Activated T-cell treated with anti-CD3 and anti-CD28 coated beads, Interleukin-2, amount 50 U/mL, for 72 hours (primary cell): ENCODE measurements around the gene PHACTR1. TPM values are rescaled to one million over a fixed set of nuclear protein-coding genes. Genes with fewer than 3 reads are reported as not detected.
A peak's percentile ranks its signal among the peaks of the same experiment; 100 is the strongest.

ENCODE experiments used
- ATAC-seq, 2 donors: fragments of 150-1000 bp; cut with Tn5 transposase; replicated peaks in 1 of 2; 2 replicates each; pipeline ENCODE4 v1.10.0; 2021; ENCODE audit warnings: moderate library complexity in 2 of 2, mild to moderate bottlenecking in 1 of 2
- DNase-seq, 2 donors: peaks; one replicate each; pipeline ENCODE4 v3.0.0; 2021 to 2022; ENCODE audit warnings: mixed read lengths in 1 of 2
- H3K27ac Mint-ChIP-seq: one replicate; pipeline ENCODE4 v1.8.0; 2022; ENCODE audit warnings: mild to moderate bottlenecking, moderate library complexity, mixed read lengths
- H3K27me3 Mint-ChIP-seq: one replicate; pipeline ENCODE4 v1.8.0; 2022; ENCODE audit warnings: low read depth, mixed read lengths
- H3K36me3 Mint-ChIP-seq, 2 donors: one replicate each; pipeline ENCODE4 v1.8.0; 2022; ENCODE audit warnings: mixed read lengths in 2 of 2, mild to moderate bottlenecking in 1 of 2; ENCODE audit not compliant: insufficient read depth in 2 of 2
- H3K4me1 Mint-ChIP-seq: one replicate; pipeline ENCODE4 v1.8.0; 2022; ENCODE audit warnings: low read depth, mixed read lengths
- H3K4me3 Mint-ChIP-seq, 2 donors: one replicate each; pipeline ENCODE4 v1.8.0; 2022; ENCODE audit warnings: mild to moderate bottlenecking in 2 of 2, mixed read lengths in 2 of 2, moderate library complexity in 2 of 2
- H3K9me3 Mint-ChIP-seq, 2 donors: one replicate each; pipeline ENCODE4 v1.8.0; 2022; ENCODE audit warnings: mixed read lengths in 2 of 2
- total RNA-seq, 2 donors: library from RNA; stranded (reverse); gene quantifications; one replicate each; pipeline ENCODE4 v1.2.3, GENCODE V29; 2022

Gene PHACTR1
- total RNA-seq, 2 donors from 2014 or later: 0.05 to 0.16 TPM

GRCh38 chr6:13220266-13220665 is 503.7 kb downstream of the PHACTR1 start:
- no peak overlapping the region for H3K27ac Mint-ChIP-seq
- DNase-seq: no peak
- no peak for ATAC-seq
- no peak overlapping the region for H3K4me3 Mint-ChIP-seq
- H3K4me1 Mint-ChIP-seq: no peaks in the 10 kb centered on the region
- no peaks in the 10 kb centered on the region for H3K36me3 Mint-ChIP-seq
- no peaks in the 10 kb centered on the region for H3K27me3 Mint-ChIP-seq
- no peaks in the 10 kb centered on the region for H3K9me3 Mint-ChIP-seq

- H3K4me1 Mint-ChIP-seq: no peaks in the 10 kb centered on the region
- ATAC-seq (no peak), DNase-seq (no peak)
- no peaks in the 10 kb centered on the region for H3K36me3 Mint-ChIP-seq
- H3K9me3 Mint-ChIP-seq: no peaks in the 10 kb centered on the region
- H3K27ac Mint-ChIP-seq: no peak overlapping the region
- H3K4me3 Mint-ChIP-seq: no peak overlapping the region
- H3K27me3 Mint-ChIP-seq: no peaks in the 10 kb centered on the region
Measured at GRCh38 chr6:13222048-13222447, 505.5 kb downstream of the PHACTR1 start.

- no peaks in the 10 kb centered on the region for H3K9me3 Mint-ChIP-seq
- no peak overlapping the region for H3K27ac Mint-ChIP-seq
- H3K4me3 Mint-ChIP-seq: no peak overlapping the region
- peaks cover 0 to 4% of the 10 kb centered on the region in 2 donors for H3K36me3 Mint-ChIP-seq
- no peak for ATAC-seq
- H3K4me1 Mint-ChIP-seq: peaks cover 14% of the 10 kb centered on the region
- no peak for DNase-seq
- no peaks in the 10 kb centered on the region for H3K27me3 Mint-ChIP-seq
Measured at GRCh38 chr6:13226071-13226470, 509.5 kb downstream of the PHACTR1 start.

- no peak overlapping the region for H3K27ac Mint-ChIP-seq
- ATAC-seq: no peak
- H3K4me1 Mint-ChIP-seq: peaks cover 14% of the 10 kb centered on the region
- H3K27me3 Mint-ChIP-seq: peaks cover 4% of the 10 kb centered on the region
- DNase-seq: no peak
- peaks cover 0 to 4% of the 10 kb centered on the region in 2 donors for H3K36me3 Mint-ChIP-seq
- peak overlapping the region in 1 of 2 donors; percentile 74 for H3K4me3 Mint-ChIP-seq
- H3K9me3 Mint-ChIP-seq: no peaks in the 10 kb centered on the region
Measured at GRCh38 chr6:13228264-13229204, 512.0 kb downstream of the PHACTR1 start.

DNA sequence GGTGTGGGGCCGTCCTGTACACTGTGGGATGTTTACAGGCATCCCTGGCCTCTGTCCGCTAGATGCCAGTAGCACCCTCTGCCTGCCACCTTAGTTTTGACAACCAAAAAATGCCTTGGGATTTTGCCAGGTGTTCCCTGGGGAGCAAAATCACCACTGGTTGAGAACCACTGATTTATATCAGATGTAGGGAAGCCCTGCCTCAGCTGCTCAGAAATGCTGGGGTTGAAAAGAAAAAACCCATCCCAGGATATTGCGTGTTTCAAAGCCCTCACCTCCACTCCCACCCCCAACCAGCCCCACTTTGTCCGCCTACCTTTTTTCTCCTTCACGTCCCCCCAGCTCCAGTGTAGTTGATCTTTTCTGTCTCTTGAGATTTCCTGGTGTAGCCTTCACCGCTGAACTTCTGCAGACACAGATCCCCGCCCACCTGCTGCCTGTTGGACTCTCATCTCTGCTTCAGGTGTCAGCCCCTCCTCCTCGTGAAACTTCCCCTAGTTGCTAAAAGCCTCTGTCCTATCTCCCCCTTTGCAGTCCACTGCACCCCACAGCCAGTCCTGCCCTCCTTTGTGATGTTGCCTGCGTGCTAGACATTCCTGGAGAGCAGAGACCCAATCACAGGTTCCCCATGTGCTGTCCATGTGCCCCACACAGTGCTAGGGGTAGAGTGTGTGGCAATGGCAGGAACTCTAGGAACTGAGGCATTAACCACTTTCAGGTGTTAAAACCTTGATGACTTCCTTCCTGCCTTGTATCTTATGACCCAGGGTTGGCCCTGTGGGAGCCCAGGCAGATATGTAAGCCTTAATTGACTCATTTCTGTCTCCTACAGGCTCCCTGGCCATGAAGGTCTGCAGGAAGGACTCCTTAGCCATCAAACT is 512.9 kb downstream of the PHACTR1 start:
- H3K4me3 Mint-ChIP-seq: peak overlapping the region; percentile 44 to 74
- peaks cover 0 to 4% of the 10 kb centered on the region in 2 donors for H3K36me3 Mint-ChIP-seq
- peak; percentile 12 for DNase-seq
- no peaks in the 10 kb centered on the region for H3K9me3 Mint-ChIP-seq
- peaks cover 14% of the 10 kb centered on the region for H3K4me1 Mint-ChIP-seq
- peak; percentile 89 to 94 for ATAC-seq
- H3K27me3 Mint-ChIP-seq: peaks cover 7% of the 10 kb centered on the region
- no peak overlapping the region for H3K27ac Mint-ChIP-seq

GRCh38 chr6:13233106-13233505 is 516.5 kb downstream of the PHACTR1 start:
- Mint-ChIP-seq H3K4me1 (peaks cover 14% of the 10 kb centered on the region), H3K27ac (no peak overlapping the region), H3K9me3 (no peaks in the 10 kb centered on the region), H3K36me3 (peaks cover 0 to 4% of the 10 kb centered on the region in 2 donors), H3K4me3 (no peak overlapping the region), H3K27me3 (peaks cover 7% of the 10 kb centered on the region)
- ATAC-seq (no peak), DNase-seq (no peak)

- H3K9me3 Mint-ChIP-seq: no peaks in the 10 kb centered on the region
- ATAC-seq: no peak
- H3K36me3 Mint-ChIP-seq: peaks cover 0 to 4% of the 10 kb centered on the region in 2 donors
- no peak for DNase-seq
- peaks cover 11% of the 10 kb centered on the region for H3K4me1 Mint-ChIP-seq
- no peak overlapping the region for H3K27ac Mint-ChIP-seq
- peaks cover 7% of the 10 kb centered on the region for H3K27me3 Mint-ChIP-seq
- H3K4me3 Mint-ChIP-seq: no peak overlapping the region
Measured at GRCh38 chr6:13234130-13234529, 517.6 kb downstream of the PHACTR1 start.

- no peak for ATAC-seq
- no peak overlapping the region for H3K27ac Mint-ChIP-seq
- no peak overlapping the region for H3K4me3 Mint-ChIP-seq
- H3K36me3 Mint-ChIP-seq: peaks cover 0 to 3% of the 10 kb centered on the region in 2 donors
- H3K27me3 Mint-ChIP-seq: peaks cover 7% of the 10 kb centered on the region
- H3K9me3 Mint-ChIP-seq: no peaks in the 10 kb centered on the region
- H3K4me1 Mint-ChIP-seq: no peaks in the 10 kb centered on the region
- DNase-seq: no peak
Measured at GRCh38 chr6:13235339-13235738, 518.8 kb downstream of the PHACTR1 start.

- H3K4me1 Mint-ChIP-seq: no peaks in the 10 kb centered on the region
- no peak overlapping the region for H3K4me3 Mint-ChIP-seq
- no peaks in the 10 kb centered on the region for H3K9me3 Mint-ChIP-seq
- ATAC-seq: no peak
- peaks cover 13% of the 10 kb centered on the region for H3K27me3 Mint-ChIP-seq
- H3K36me3 Mint-ChIP-seq: no peaks in the 10 kb centered on the region
- no peak overlapping the region for H3K27ac Mint-ChIP-seq
- no peak for DNase-seq
Measured at GRCh38 chr6:13237318-13237717, 520.8 kb downstream of the PHACTR1 start.

- no peaks in the 10 kb centered on the region for H3K9me3 Mint-ChIP-seq
- H3K27me3 Mint-ChIP-seq: peaks cover 15% of the 10 kb centered on the region
- no peak overlapping the region for H3K4me3 Mint-ChIP-seq
- H3K27ac Mint-ChIP-seq: no peak overlapping the region
- DNase-seq: no peak
- no peaks in the 10 kb centered on the region for H3K36me3 Mint-ChIP-seq
- H3K4me1 Mint-ChIP-seq: peaks cover 3% of the 10 kb centered on the region
- ATAC-seq: no peak
Measured at GRCh38 chr6:13238017-13238416, 521.5 kb downstream of the PHACTR1 start.

- peaks cover 0 to 2% of the 10 kb centered on the region in 2 donors for H3K9me3 Mint-ChIP-seq
- H3K4me1 Mint-ChIP-seq: peaks cover 5% of the 10 kb centered on the region
- no peak for DNase-seq
- H3K36me3 Mint-ChIP-seq: peaks cover 0 to under 1% of the 10 kb centered on the region in 2 donors
- ATAC-seq: no peak
- no peak overlapping the region for H3K4me3 Mint-ChIP-seq
- H3K27me3 Mint-ChIP-seq: peaks cover 9% of the 10 kb centered on the region
- H3K27ac Mint-ChIP-seq: no peak overlapping the region
Measured at GRCh38 chr6:13238640-13239216, 522.2 kb downstream of the PHACTR1 start.

DNA sequence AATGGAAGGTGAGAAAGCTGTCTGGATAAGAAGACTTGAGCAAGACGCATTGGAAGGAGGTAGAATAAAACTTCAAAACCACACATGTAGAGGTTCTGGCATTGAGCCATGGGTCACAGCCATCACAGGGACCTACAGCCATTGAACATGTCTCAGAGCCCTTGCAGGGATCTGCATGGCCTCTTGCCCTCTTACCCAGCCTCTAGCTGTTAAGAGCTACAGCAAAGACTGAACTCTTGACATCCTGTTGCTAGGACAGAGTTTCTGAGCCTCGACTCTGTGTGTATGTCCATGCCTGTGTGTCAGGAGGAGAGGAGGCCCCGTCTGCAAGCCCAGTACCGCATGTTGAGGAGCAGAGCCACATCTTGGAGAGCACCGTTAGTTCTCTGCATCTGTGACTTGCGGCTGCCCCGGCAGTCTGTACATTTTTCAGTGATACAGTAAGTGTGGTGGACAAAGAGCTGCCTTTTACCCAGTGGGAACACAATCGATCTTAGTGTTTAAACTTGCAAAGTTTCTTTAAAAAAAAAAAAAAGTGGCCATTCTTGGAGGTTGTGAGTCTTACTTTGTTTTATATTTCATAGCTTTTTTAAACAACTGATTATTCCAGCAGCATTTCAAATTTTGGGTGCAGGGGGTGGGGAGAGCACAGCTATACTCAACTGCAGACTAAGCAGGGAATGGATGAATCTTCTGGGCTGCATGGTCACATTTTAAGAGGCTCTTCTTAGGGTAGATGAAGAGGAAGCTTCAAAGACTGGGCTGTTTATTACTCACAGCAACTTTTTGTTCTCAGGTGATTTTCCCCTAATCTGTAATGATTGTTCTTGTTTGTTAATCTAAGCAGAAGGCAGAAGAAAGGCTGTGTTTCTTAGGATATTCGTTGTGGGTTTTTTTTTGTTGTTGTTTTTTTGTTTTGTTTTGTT is 523.2 kb downstream of the PHACTR1 start:
- Mint-ChIP-seq H3K4me3 (no peak overlapping the region), H3K27me3 (peaks cover 8% of the 10 kb centered on the region), H3K4me1 (peaks cover 5% of the 10 kb centered on the region), H3K27ac (no peak overlapping the region), H3K9me3 (peaks cover 0 to 6% of the 10 kb centered on the region in 2 donors), H3K36me3 (peaks cover 0 to 5% of the 10 kb centered on the region in 2 donors)
- ATAC-seq (no peak), DNase-seq (no peak)
